Measurements from ENCODE around the gene ACTMAP. TPM values are rescaled to one million over a fixed set of nuclear protein-coding genes. Genes with fewer than 3 reads are reported as not detected.
A peak's percentile ranks its signal among the peaks of the same experiment; 100 is the strongest.
"Not testable (repeated sequence)": the region's sequence is repeated elsewhere in the genome, so short reads cannot be mapped to it uniquely, and the experiment has no call there.

ACTMAP gene
- total RNA-seq, 1 experiment from 2014 or later: 3.1 TPM

GRCh38 chr19:40780582-40780981, 30.3 kb upstream of the ACTMAP start:
- H3K4me3 ChIP-seq (ENCODE audit: insufficient read depth, low read depth, low read length): no peak overlapping the region
- DNase-seq: no peak
- no peaks in the 10 kb centered on the region; the same call in 1 of the 2 replicates for H3K36me3 ChIP-seq (replicated peaks; ENCODE audit: control insufficient read depth, insufficient read depth, low read length)
- no peaks in the 10 kb centered on the region for H3K27me3 ChIP-seq (ENCODE audit: control insufficient read depth, insufficient read depth, low read length)

- peak overlapping the region; percentile 80 for H3K4me3 ChIP-seq (ENCODE audit: insufficient read depth, low read depth, low read length)
- DNase-seq: peak; percentile 95
- H3K27me3 ChIP-seq (ENCODE audit: control insufficient read depth, insufficient read depth, low read length): no peaks in the 10 kb centered on the region
These were observed 28.5 kb upstream of the ACTMAP start for GRCh38 chr19:40778706-40779284.

GRCh38 chr19:40777937-40778705, 27.8 kb upstream of the ACTMAP start, which contains the start of gene RAB4B:
Gene RAB4B, plus strand, starts transcription at chr19:40778247. Its CDS starts 129 bp downstream, at chr19:40778376.
- DNase-seq: peak; percentile 98
- peak within 1 kb of the TSS; percentile 80 for H3K4me3 ChIP-seq (ENCODE audit: insufficient read depth, low read depth, low read length)
- no peaks in the 10 kb centered on the region for H3K27me3 ChIP-seq (ENCODE audit: control insufficient read depth, insufficient read depth, low read length)
- H3K36me3 ChIP-seq (replicated peaks; ENCODE audit: control insufficient read depth, insufficient read depth, low read length): no peaks in the 10 kb centered on the region

More at GRCh38 chr19:40778706-40779284, 28.5 kb upstream of the ACTMAP start:
- no peaks in the 10 kb centered on the region; the same call in 1 of the 2 replicates for H3K36me3 ChIP-seq (replicated peaks; ENCODE audit: control insufficient read depth, insufficient read depth, low read length)

GRCh38 chr19:40777645-40777936, 27.3 kb upstream of the ACTMAP start:
- Histone ChIP-seq H3K4me3 (ENCODE audit: insufficient read depth, low read depth, low read length) (peak overlapping the region; percentile 65), H3K27me3 (ENCODE audit: control insufficient read depth, insufficient read depth, low read length) (no peaks in the 10 kb centered on the region), H3K36me3 (replicated peaks; ENCODE audit: control insufficient read depth, insufficient read depth, low read length) (no peaks in the 10 kb centered on the region)
- no peak for DNase-seq

GRCh38 chr19:40776932-40777644, 26.8 kb upstream of the ACTMAP start:
- DNase-seq: peak; percentile 88
- no peaks in the 10 kb centered on the region for H3K27me3 ChIP-seq (ENCODE audit: control insufficient read depth, insufficient read depth, low read length)
- peak overlapping the region; percentile 65 for H3K4me3 ChIP-seq (ENCODE audit: insufficient read depth, low read depth, low read length)
- no peaks in the 10 kb centered on the region for H3K36me3 ChIP-seq (replicated peaks; ENCODE audit: control insufficient read depth, insufficient read depth, low read length)

GRCh38 chr19:40776364-40776763, 26.1 kb upstream of the ACTMAP start:
- H3K27me3 ChIP-seq (ENCODE audit: control insufficient read depth, insufficient read depth, low read length): no peaks in the 10 kb centered on the region
- H3K4me3 ChIP-seq (ENCODE audit: insufficient read depth, low read depth, low read length): no peak overlapping the region
- DNase-seq: no peak
- H3K36me3 ChIP-seq (replicated peaks; ENCODE audit: control insufficient read depth, insufficient read depth, low read length): no peaks in the 10 kb centered on the region

GRCh38 chr19:40775632-40776022, 25.4 kb upstream of the ACTMAP start:
- H3K4me3 ChIP-seq (ENCODE audit: insufficient read depth, low read depth, low read length): no peak overlapping the region
- H3K27me3 ChIP-seq (ENCODE audit: control insufficient read depth, insufficient read depth, low read length): no peaks in the 10 kb centered on the region
- no peaks in the 10 kb centered on the region for H3K36me3 ChIP-seq (replicated peaks; ENCODE audit: control insufficient read depth, insufficient read depth, low read length)
- DNase-seq: no peak

GRCh38 chr19:40774916-40775631, 24.8 kb upstream of the ACTMAP start, which contains the start of gene MIA:
Gene MIA, plus strand, starts transcription at chr19:40775521. Its CDS starts 22 bp downstream, at chr19:40775543.
- Histone ChIP-seq H3K4me3 (ENCODE audit: insufficient read depth, low read depth, low read length) (no peak within 1 kb of the TSS), H3K36me3 (replicated peaks; ENCODE audit: control insufficient read depth, insufficient read depth, low read length) (no peaks in the 10 kb centered on the region), H3K27me3 (ENCODE audit: control insufficient read depth, insufficient read depth, low read length) (no peaks in the 10 kb centered on the region)
- DNase-seq: no peak

- H3K36me3 ChIP-seq (replicated peaks; ENCODE audit: control insufficient read depth, insufficient read depth, low read length); DNase-seq; H3K27me3 ChIP-seq (ENCODE audit: control insufficient read depth, insufficient read depth, low read length); H3K4me3 ChIP-seq (ENCODE audit: insufficient read depth, low read depth, low read length): not testable (repeated sequence)
These were observed 21.0 kb upstream of the ACTMAP start for GRCh38 chr19:40771101-40771862.

GRCh38 chr19:40768869-40769268, 18.6 kb upstream of the ACTMAP start:
- H3K36me3 ChIP-seq (replicated peaks; ENCODE audit: control insufficient read depth, insufficient read depth, low read length): peaks cover 15% of the 10 kb centered on the region
- no peaks in the 10 kb centered on the region for H3K27me3 ChIP-seq (ENCODE audit: control insufficient read depth, insufficient read depth, low read length)
- H3K4me3 ChIP-seq (ENCODE audit: insufficient read depth, low read depth, low read length): no peak overlapping the region
- DNase-seq: no peak

GRCh38 chr19:40766385-40766784, 16.1 kb upstream of the ACTMAP start:
- H3K36me3 ChIP-seq (replicated peaks; ENCODE audit: control insufficient read depth, insufficient read depth, low read length): peaks cover 36% of the 10 kb centered on the region
- H3K4me3 ChIP-seq (ENCODE audit: insufficient read depth, low read depth, low read length); DNase-seq; H3K27me3 ChIP-seq (ENCODE audit: control insufficient read depth, insufficient read depth, low read length): not testable (repeated sequence)

GRCh38 chr19:40763963-40764362, 13.7 kb upstream of the ACTMAP start:
- no peak overlapping the region for H3K4me3 ChIP-seq (ENCODE audit: insufficient read depth, low read depth, low read length)
- DNase-seq: no peak
- peaks cover 56% of the 10 kb centered on the region for H3K36me3 ChIP-seq (replicated peaks; ENCODE audit: control insufficient read depth, insufficient read depth, low read length)
- no peaks in the 10 kb centered on the region for H3K27me3 ChIP-seq (ENCODE audit: control insufficient read depth, insufficient read depth, low read length)

GRCh38 chr19:40763526-40763925, 13.2 kb upstream of the ACTMAP start:
- DNase-seq: no peak
- no peak overlapping the region for H3K4me3 ChIP-seq (ENCODE audit: insufficient read depth, low read depth, low read length)
- peaks cover 56% of the 10 kb centered on the region for H3K36me3 ChIP-seq (replicated peaks; ENCODE audit: control insufficient read depth, insufficient read depth, low read length)
- H3K27me3 ChIP-seq (ENCODE audit: control insufficient read depth, insufficient read depth, low read length): no peaks in the 10 kb centered on the region

All from H7 (cell line).